Measurements from ENCODE around the gene UPF3A. TPM values are rescaled to one million over a fixed set of nuclear protein-coding genes. Genes with fewer than 3 reads are reported as not detected.

Gene UPF3A
- total and polyA plus RNA-seq, 2 of the 4 experiments (the other 2 are of a cell fraction) = 11.7 to 51.6 TPM

DNA sequence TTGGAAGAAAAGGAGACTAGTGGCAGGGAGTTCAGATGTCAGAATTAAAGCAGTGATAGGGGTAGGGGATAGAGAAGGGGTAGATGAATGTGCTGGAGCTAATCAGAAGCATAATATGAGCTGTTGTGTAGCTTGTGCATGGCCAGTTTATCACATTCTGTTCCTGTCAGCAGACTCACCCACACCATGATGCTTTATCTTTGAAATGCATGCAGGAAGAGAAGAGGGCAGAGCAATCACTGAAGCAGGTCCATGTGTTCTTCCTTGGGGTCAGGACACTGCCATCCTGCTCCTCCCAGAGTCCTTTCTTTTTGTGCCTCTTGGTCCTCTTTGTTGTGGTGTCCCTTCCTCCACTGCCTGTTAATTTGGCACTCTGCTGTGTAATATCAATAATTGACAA is 38.7 kb downstream of the UPF3A start:
- Histone ChIP-seq H3K4me3 (ENCODE audit: insufficient read depth, low read depth, low read length) (no peak overlapping the region), H4K8ac (ENCODE audit: low read depth in 2 of 2, low read length in 2 of 2) (peak overlapping the region in 1 of 2 experiments; percentile 12; a peak in 1 of 4 replicates), H3K18ac (ENCODE audit: low read depth, low read length) (peak overlapping the region; percentile 53), H3K23ac (ENCODE audit: low read depth, low read length) (peak overlapping the region; percentile 39), H3K9me1 (ENCODE audit: insufficient read depth, low read length) (peaks cover 9% of the 10 kb centered on the region), H3K27ac (ENCODE audit: insufficient read depth, low read length) (peak overlapping the region; percentile 54; the same call in 1 of the 2 replicates), H2AK9ac (replicated peaks; ENCODE audit: low read depth, low read length, poor library complexity) (no peak overlapping the region), H3K9me3 (ENCODE audit: control insufficient read depth, insufficient read depth, low read length) (no peaks in the 10 kb centered on the region), H2AFZ (replicated peaks; ENCODE audit: low read length, poor library complexity) (no peak overlapping the region), H3K36me3 (ENCODE audit: control insufficient read depth, insufficient read depth, low read length) (peaks cover 24% of the 10 kb centered on the region), H2BK20ac (ENCODE audit: low read depth, low read length) (peak overlapping the region; percentile 48; the same call in 1 of the 2 replicates), H2BK5ac (ENCODE audit: low read depth, low read length, poor library complexity, severe bottlenecking) (peak overlapping the region; percentile 61), H4K91ac (ENCODE audit: insufficient read depth, low read depth, low read length) (peak overlapping the region; percentile 29; the same call in 1 of the 2 replicates), H3K79me1 (ENCODE audit: low read depth in 1 of 2, low read length in 2 of 2) (peaks cover 25 to 59% of the 10 kb centered on the region in 2 experiments), H3K56ac (ENCODE audit: extremely low read depth, insufficient read depth, low read length) (peak overlapping the region; percentile 8; the same call in 1 of the 2 replicates), H3K14ac (replicated peaks; ENCODE audit: low read depth, low read length) (peak overlapping the region; percentile 47), H2AK5ac (ENCODE audit: low read depth, low read length) (peak overlapping the region; percentile 51), H3K4me2 (ENCODE audit: low read depth, low read length) (peak overlapping the region; percentile 62), H3K4ac (ENCODE audit: low read depth, low read length) (peak overlapping the region; percentile 44), H4K5ac (ENCODE audit: low read depth, low read length) (no peak overlapping the region; the same call in 1 of the 2 replicates), H3K27me3 (ENCODE audit: control insufficient read depth, insufficient read depth, low read length) (no peaks in the 10 kb centered on the region), H4K20me1 (ENCODE audit: insufficient read depth, low read length) (peaks cover 46% of the 10 kb centered on the region), H3K9ac (ENCODE audit: low read depth, low read length) (0 out of 2 replicates have a peak overlapping the region, but pooled peaks have one; percentile 7), H3K4me1 (ENCODE audit: control insufficient read depth, insufficient read depth, low read length) (peaks cover 13% of the 10 kb centered on the region), H2BK15ac (ENCODE audit: low read depth, low read length) (peak overlapping the region; percentile 18; the same call in 2 of the 3 replicates), H2BK120ac (ENCODE audit: low read depth, low read length) (peak overlapping the region; percentile 53)
- ChIA-PET CTCF (no interaction called here), POLR2A (ENCODE audit: unreplicated experiment) (interaction anchor here (1.0 kb wide), 1 partner anchor 40 kb away, joined by 3 read pairs; no protein-coding TSS in a partner anchor)
- ATAC-seq (ENCODE audit: low read depth) (peak; percentile 7; the same call in 1 of the 2 replicates), DNase-seq (no peak)
- intact Hi-C loops (cut with micrococcal nuclease) (no loop called here), dilution Hi-C loops (cut with HindIII; ENCODE audit: low sequenced_read_pairs, unreplicated experiment) (no loop called here), in situ Hi-C loops (cut with MboI; ENCODE audit: low sequenced_read_pairs) (no loop called here)
- no peak for TF ChIP-seq MAFK (IDR thresholded peaks at IDR 0.05; ENCODE audit: low read depth, low read length)
- no peak for TF ChIP-seq CHD1 (IDR thresholded peaks at IDR 0.05; ENCODE audit: low read depth, low read length)
- TF ChIP-seq, protein P1, sequence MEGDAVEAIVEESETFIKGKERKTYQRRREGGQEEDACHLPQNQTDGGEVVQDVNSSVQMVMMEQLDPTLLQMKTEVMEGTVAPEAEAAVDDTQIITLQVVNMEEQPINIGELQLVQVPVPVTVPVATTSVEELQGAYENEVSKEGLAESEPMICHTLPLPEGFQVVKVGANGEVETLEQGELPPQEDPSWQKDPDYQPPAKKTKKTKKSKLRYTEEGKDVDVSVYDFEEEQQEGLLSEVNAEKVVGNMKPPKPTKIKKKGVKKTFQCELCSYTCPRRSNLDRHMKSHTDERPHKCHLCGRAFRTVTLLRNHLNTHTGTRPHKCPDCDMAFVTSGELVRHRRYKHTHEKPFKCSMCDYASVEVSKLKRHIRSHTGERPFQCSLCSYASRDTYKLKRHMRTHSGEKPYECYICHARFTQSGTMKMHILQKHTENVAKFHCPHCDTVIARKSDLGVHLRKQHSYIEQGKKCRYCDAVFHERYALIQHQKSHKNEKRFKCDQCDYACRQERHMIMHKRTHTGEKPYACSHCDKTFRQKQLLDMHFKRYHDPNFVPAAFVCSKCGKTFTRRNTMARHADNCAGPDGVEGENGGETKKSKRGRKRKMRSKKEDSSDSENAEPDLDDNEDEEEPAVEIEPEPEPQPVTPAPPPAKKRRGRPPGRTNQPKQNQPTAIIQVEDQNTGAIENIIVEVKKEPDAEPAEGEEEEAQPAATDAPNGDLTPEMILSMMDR (conservative IDR thresholded peaks at IDR 0.05; ENCODE audit: low read depth, low read length) = no peak
- no peak for TF ChIP-seq RFX5 (IDR thresholded peaks at IDR 0.05; ENCODE audit: low read depth, low read length)
- TF ChIP-seq MXI1 (IDR thresholded peaks at IDR 0.05; ENCODE audit: borderline replicate concordance, low read depth, low read length) = no peak
- TF ChIP-seq POLR2A (IDR thresholded peaks at IDR 0.05; ENCODE audit: low read depth, low read length) = no peak
- no peak for TF ChIP-seq SMC3 (IDR thresholded peaks at IDR 0.05; ENCODE audit: low read depth, low read length)
- no peak for TF ChIP-seq FOS (IDR thresholded peaks at IDR 0.05; ENCODE audit: low read depth, low read length)
- TF ChIP-seq CEBPB (IDR thresholded peaks at IDR 0.05; ENCODE audit: low read depth, low read length) = no peak
- no peak for TF ChIP-seq BHLHE40 (IDR thresholded peaks at IDR 0.05; ENCODE audit: low read depth, low read length)
- TF ChIP-seq, protein P2, sequence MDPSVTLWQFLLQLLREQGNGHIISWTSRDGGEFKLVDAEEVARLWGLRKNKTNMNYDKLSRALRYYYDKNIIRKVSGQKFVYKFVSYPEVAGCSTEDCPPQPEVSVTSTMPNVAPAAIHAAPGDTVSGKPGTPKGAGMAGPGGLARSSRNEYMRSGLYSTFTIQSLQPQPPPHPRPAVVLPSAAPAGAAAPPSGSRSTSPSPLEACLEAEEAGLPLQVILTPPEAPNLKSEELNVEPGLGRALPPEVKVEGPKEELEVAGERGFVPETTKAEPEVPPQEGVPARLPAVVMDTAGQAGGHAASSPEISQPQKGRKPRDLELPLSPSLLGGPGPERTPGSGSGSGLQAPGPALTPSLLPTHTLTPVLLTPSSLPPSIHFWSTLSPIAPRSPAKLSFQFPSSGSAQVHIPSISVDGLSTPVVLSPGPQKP (IDR thresholded peaks at IDR 0.05; ENCODE audit: borderline replicate concordance, low read depth, low read length) = no peak
- TF ChIP-seq MAZ (IDR thresholded peaks at IDR 0.05; ENCODE audit: borderline replicate concordance, low read depth, low read length) = no peak
- no peak for TF ChIP-seq RAD21 (IDR thresholded peaks at IDR 0.05; ENCODE audit: low read length)
- no peak for TF ChIP-seq NFE2L2 (IDR thresholded peaks at IDR 0.05; ENCODE audit: low read depth, low read length)
- TF ChIP-seq, protein P3, sequence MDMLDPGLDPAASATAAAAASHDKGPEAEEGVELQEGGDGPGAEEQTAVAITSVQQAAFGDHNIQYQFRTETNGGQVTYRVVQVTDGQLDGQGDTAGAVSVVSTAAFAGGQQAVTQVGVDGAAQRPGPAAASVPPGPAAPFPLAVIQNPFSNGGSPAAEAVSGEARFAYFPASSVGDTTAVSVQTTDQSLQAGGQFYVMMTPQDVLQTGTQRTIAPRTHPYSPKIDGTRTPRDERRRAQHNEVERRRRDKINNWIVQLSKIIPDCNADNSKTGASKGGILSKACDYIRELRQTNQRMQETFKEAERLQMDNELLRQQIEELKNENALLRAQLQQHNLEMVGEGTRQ (IDR thresholded peaks at IDR 0.05; ENCODE audit: low read depth, low read length) = no peak
- no peak for TF ChIP-seq RCOR1 (IDR thresholded peaks at IDR 0.05; ENCODE audit: insufficient replicate concordance, low read length)
- BruUV-seq (replicated peaks) = no TSS peak
